GM12878 (cell line): ENCODE measurements around the gene CFAP141. TPM values are rescaled to one million over a fixed set of nuclear protein-coding genes. Genes with fewer than 3 reads are reported as not detected.

Experiments
- ATF7 ChIP-seq: fragments of 450-650 bp; IDR thresholded peaks from 2 replicates; pipeline ENCODE4 v1.6.1; 2016; ENCODE audit warnings: low read depth, mild to moderate bottlenecking
- BCLAF1 ChIP-seq: fragments of 450-650 bp; IDR thresholded peaks from 2 replicates; pipeline ENCODE4 v1.6.1; 2017; ENCODE audit warnings: antibody characterized with exemption, mild to moderate bottlenecking, moderate library complexity
- CREM ChIP-seq: IDR thresholded peaks from 2 replicates; pipeline ENCODE4 v1.6.1; 2014; ENCODE audit warnings: antibody characterized with exemption, low read depth
- CTCF ChIP-seq, 3 experiments: IDR thresholded peaks in 2 of 3; conservative IDR thresholded peaks in 1 of 3; 2 replicates each; pipeline ENCODE4 v1.5.1; 2011; ENCODE audit warnings: low read depth in 3 of 3, low read length in 3 of 3, mild to moderate bottlenecking in 3 of 3, control low read depth in 2 of 3, moderate library complexity in 2 of 3, inconsistent platforms in 1 of 3, mixed read lengths in 1 of 3; ENCODE audit not compliant: control insufficient read depth in 2 of 3, insufficient read depth in 1 of 3; ENCODE audit errors: extremely low read depth in 1 of 3
- DPF2 ChIP-seq: fragments of 450-650 bp; IDR thresholded peaks from 2 replicates; pipeline ENCODE4 v1.6.1; 2017; ENCODE audit warnings: mild to moderate bottlenecking
- EED ChIP-seq: sonication (generic); IDR thresholded peaks from 2 replicates; pipeline ENCODE4 v1.6.1; 2016; ENCODE audit warnings: antibody characterized with exemption, low read depth
- EP300 ChIP-seq, 2 experiments: fragments of 150-350 bp in 1 of 2; IDR thresholded peaks; 2 replicates each; pipeline ENCODE4 v1.6.1; 2011 to 2012; ENCODE audit warnings: low read depth in 2 of 2, low read length in 2 of 2, borderline replicate concordance in 1 of 2, improper control_type of control experiment in 1 of 2, inconsistent platforms in 1 of 2; ENCODE audit not compliant: control insufficient read depth in 1 of 2
- ETV6 ChIP-seq, 2 experiments: fragments of 450-650 bp in 1 of 2; IDR thresholded peaks in 1 of 2; conservative IDR thresholded peaks in 1 of 2; 2 replicates each; pipeline ENCODE4 v1.6.1; 2014; ENCODE audit warnings: antibody characterized with exemption in 1 of 2, borderline replicate concordance in 1 of 2, low read depth in 1 of 2, mild to moderate bottlenecking in 1 of 2, moderate library complexity in 1 of 2
- HDGF ChIP-seq: fragments of 450-650 bp; IDR thresholded peaks from 2 replicates; pipeline ENCODE4 v1.6.1; 2016; ENCODE audit warnings: antibody characterized with exemption
- JUNB ChIP-seq: IDR thresholded peaks from 2 replicates; pipeline ENCODE4 v1.6.1; 2016; ENCODE audit warnings: antibody characterized with exemption, mild to moderate bottlenecking
- MEF2B ChIP-seq: fragments of 450-650 bp; IDR thresholded peaks from 2 replicates; pipeline ENCODE4 v1.6.1; 2018; ENCODE audit warnings: mild to moderate bottlenecking, moderate library complexity; ENCODE audit not compliant: partially characterized antibody, poor library complexity, severe bottlenecking
- MTA3 ChIP-seq: IDR thresholded peaks from 2 replicates; pipeline ENCODE4 v1.6.1; 2012; ENCODE audit warnings: low read length, inconsistent platforms, borderline replicate concordance
- MYB ChIP-seq: fragments of 150-350 bp; IDR thresholded peaks from 2 replicates; pipeline ENCODE4 v1.6.1; 2014; ENCODE audit warnings: mild to moderate bottlenecking, low read depth, low read length, borderline replicate concordance
- NFIC ChIP-seq: IDR thresholded peaks from 2 replicates; pipeline ENCODE4 v1.6.1; 2012; ENCODE audit warnings: low read depth, mild to moderate bottlenecking, inconsistent platforms, low read length, moderate library complexity
- NR2F1 ChIP-seq: fragments of 450-650 bp; conservative IDR thresholded peaks from 2 replicates; pipeline ENCODE4 v1.6.1; 2017; ENCODE audit warnings: mild to moderate bottlenecking
- PAX5 ChIP-seq: IDR thresholded peaks from 2 replicates; pipeline ENCODE4 v1.6.1; 2011; ENCODE audit warnings: low read depth, low read length, borderline replicate concordance
- RUNX3 ChIP-seq: IDR thresholded peaks from 2 replicates; pipeline ENCODE4 v1.6.1; 2012; ENCODE audit warnings: low read length, inconsistent platforms
- SMARCA5 ChIP-seq: fragments of 450-650 bp; IDR thresholded peaks from 2 replicates; pipeline ENCODE4 v1.6.1; 2017; ENCODE audit warnings: mild to moderate bottlenecking
- SPI1 ChIP-seq: IDR thresholded peaks from 2 replicates; pipeline ENCODE4 v1.6.1; 2011; ENCODE audit warnings: low read depth, mild to moderate bottlenecking, low read length, moderate library complexity, borderline replicate concordance; ENCODE audit not compliant: insufficient read depth
- SRF ChIP-seq, 2 experiments: IDR thresholded peaks; 2 replicates each; pipeline ENCODE4 v1.6.1; 2011; ENCODE audit warnings: low read depth in 2 of 2, low read length in 2 of 2, mild to moderate bottlenecking in 1 of 2, moderate library complexity in 1 of 2
- TAF1 ChIP-seq: IDR thresholded peaks from 2 replicates; pipeline ENCODE4 v1.6.1; 2011; ENCODE audit warnings: mild to moderate bottlenecking, low read depth, low read length, borderline replicate concordance
- TCF12 ChIP-seq: IDR thresholded peaks from 2 replicates; pipeline ENCODE4 v1.6.1; 2011; ENCODE audit warnings: low read depth, mild to moderate bottlenecking, low read length
- ZBED1 ChIP-seq: IDR thresholded peaks from 2 replicates; pipeline ENCODE4 v1.6.1; 2016; ENCODE audit warnings: borderline replicate concordance
- ZNF24 ChIP-seq: fragments of 450-650 bp; IDR thresholded peaks from 2 replicates; pipeline ENCODE4 v1.6.1; 2017; ENCODE audit warnings: antibody characterized with exemption, mild to moderate bottlenecking
- polyA plus RNA-seq, 11 experiments: library from polyadenylated mRNA; depleted of rRNA in 4 of 11; unstranded in 6 of 11; stranded (reverse) in 5 of 11; fragments of >200 nt; fragmentation: Nextera tagmentation in 4 of 11; fragmentation: Illumina TruSeq in 1 of 11; extraction: Ambion mirVana in 4 of 11; extraction: Trizol in 1 of 11; gene quantifications; 1 replicate in 1 of 11; 2 replicates in 10 of 11; pipeline versions ENCODE4 v1.2.1 to v1.2.3, GENCODE V29; 2011 to 2016; ENCODE audit warnings: inconsistent platforms in 2 of 11, missing spikeins in 2 of 11, low read depth in 1 of 11
- total RNA-seq, 4 experiments: library from RNA; depleted of rRNA in 3 of 4; stranded (reverse); fragments of >200 nt in 3 of 4; fragmentation: Illumina TruSeq in 1 of 4; extraction: Trizol in 1 of 4; gene quantifications; 2 replicates each; pipeline versions ENCODE4 v1.2.1 to v1.2.3, GENCODE V29; 2013 to 2021

Gene CFAP141
- total and polyA plus RNA-seq, 10 of the 15 experiments (the other 5 are each of a cell fraction or from before 2014, with no cell fraction given): not detected

- TF ChIP-seq SMARCA5 (peak; percentile 32; the same call in 1 of the 2 replicates), MEF2B (peak; percentile 7), SPI1 (peak; percentile 55; the same call in 1 of the 2 replicates), SRF (IDR thresholded peaks at IDR 0.05; ENCODE audit: low read depth in 2 of 2, low read length in 2 of 2) (peak; percentile 82 to 91; a peak in 3 of 4 replicates), DPF2 (0 out of 2 replicates have a peak, but pooled peaks have one; percentile 16), JUNB (peak; percentile 22; the same call in 1 of the 2 replicates), HDGF (peak; percentile 48; the same call in 1 of the 2 replicates), RUNX3 (peak; percentile 74), MTA3 (no peak), CREM (peak; percentile 67; the same call in 1 of the 2 replicates), ETV6 (conservative IDR thresholded peaks at IDR 0.05 in 1 of 2, IDR thresholded peaks at IDR 0.05 in 1 of 2; ENCODE audit: borderline replicate concordance in 1 of 2, low read depth in 1 of 2) (peak in 1 of 2 experiments; percentile 90; a peak in 2 of 4 replicates), TCF12 (0 out of 2 replicates have a peak, but pooled peaks have one; percentile 32), PAX5 (peak; percentile 44; the same call in 1 of the 2 replicates), EED (peak; percentile 44), NFIC (peak; percentile 3; the same call in 1 of the 2 replicates), TAF1 (0 out of 2 replicates have a peak, but pooled peaks have one; percentile 11), ZBED1 (peak; percentile 36; the same call in 1 of the 2 replicates), MYB (no peak), ATF7 (peak; percentile 95), ZNF24 (no peak), EP300 (IDR thresholded peaks at IDR 0.05; ENCODE audit: borderline replicate concordance in 1 of 2, control insufficient read depth in 1 of 2, low read depth in 2 of 2, low read length in 2 of 2) (0 out of 4 replicates have a peak, but pooled peaks of 1 of the 2 experiments have one; percentile 17), BCLAF1 (no peak), CTCF (IDR thresholded peaks at IDR 0.05 in 2 of 3, conservative IDR thresholded peaks at IDR 0.05 in 1 of 3; ENCODE audit: control insufficient read depth in 2 of 3, extremely low read depth in 1 of 3, insufficient read depth in 1 of 3, low read depth in 3 of 3, low read length in 3 of 3) (no peak), NR2F1 (0 out of 2 replicates have a peak, but pooled peaks have one; percentile 10)
Measured at GRCh38 chr1:154157520-154158306, 48.4 kb downstream of the CFAP141 start (continued).
